Calu3 (cell line): ENCODE data around the gene GIMAP8. TPM values are rescaled to one million over a fixed set of nuclear protein-coding genes. Genes with fewer than 3 reads are reported as not detected.

Source experiments
- BruUV-seq: library from RNA; stranded (reverse); fragments of 400-500 nt; replicated peaks from 2 replicates; lab custom pipeline; 2021; lab: Mats Ljungman, UMichigan
- CTCF ChIA-PET: fragments of 300-600 bp; sonication (Branson Sonifier 250); formaldehyde crosslinking; loops from one replicate; lab custom pipeline; 2022; ENCODE audit warnings: antibody characterized with exemption; lab: Charles Lee
- DNase-seq: peaks from one replicate; pipeline ENCODE4 v3.0.0; 2022
- H3K27ac Mint-ChIP-seq: one replicate; pipeline ENCODE4 v1.8.0; 2022; ENCODE audit warnings: mixed read lengths; ENCODE audit not compliant: unreplicated experiment
- H3K27me3 Mint-ChIP-seq: one replicate; pipeline ENCODE4 v1.8.0; 2022; ENCODE audit warnings: mixed read lengths; ENCODE audit not compliant: unreplicated experiment
- H3K36me3 Mint-ChIP-seq: one replicate; pipeline ENCODE4 v1.8.0; 2022; ENCODE audit warnings: mild to moderate bottlenecking, moderate library complexity, mixed read lengths; ENCODE audit not compliant: insufficient read depth, unreplicated experiment
- H3K4me1 Mint-ChIP-seq: one replicate; pipeline ENCODE4 v1.8.0; 2022; ENCODE audit warnings: mild to moderate bottlenecking, low read depth, mixed read lengths; ENCODE audit not compliant: unreplicated experiment
- H3K4me3 Mint-ChIP-seq: one replicate; pipeline ENCODE4 v1.8.0; 2022; ENCODE audit warnings: mild to moderate bottlenecking, low read depth, moderate library complexity, mixed read lengths; ENCODE audit not compliant: unreplicated experiment
- H3K9me3 Mint-ChIP-seq: one replicate; pipeline ENCODE4 v1.8.0; 2022; ENCODE audit warnings: low read depth, mixed read lengths; ENCODE audit not compliant: unreplicated experiment
- intact Hi-C: fragments of 100-400 bp; cut with micrococcal nuclease; formaldehyde crosslinking; loops from one replicate; pipeline ENCODE4 v1.10.0; 2022; ENCODE audit not compliant: unreplicated experiment
- total RNA-seq: library from RNA; stranded (reverse); gene quantifications from 2 replicates; pipeline ENCODE4 v1.2.3, GENCODE V29; 2022
- TF ChIP-seq, protein P1 (sequence below): fragments of 200-600 bp; IDR thresholded peaks from one replicate; pipeline ENCODE4 v1.8.0; 2022; ENCODE audit warnings: antibody characterized with exemption; ENCODE audit not compliant: unreplicated experiment

The GIMAP8 gene
- total RNA-seq, 1 experiment from 2014 or later, result not detected

DNA sequence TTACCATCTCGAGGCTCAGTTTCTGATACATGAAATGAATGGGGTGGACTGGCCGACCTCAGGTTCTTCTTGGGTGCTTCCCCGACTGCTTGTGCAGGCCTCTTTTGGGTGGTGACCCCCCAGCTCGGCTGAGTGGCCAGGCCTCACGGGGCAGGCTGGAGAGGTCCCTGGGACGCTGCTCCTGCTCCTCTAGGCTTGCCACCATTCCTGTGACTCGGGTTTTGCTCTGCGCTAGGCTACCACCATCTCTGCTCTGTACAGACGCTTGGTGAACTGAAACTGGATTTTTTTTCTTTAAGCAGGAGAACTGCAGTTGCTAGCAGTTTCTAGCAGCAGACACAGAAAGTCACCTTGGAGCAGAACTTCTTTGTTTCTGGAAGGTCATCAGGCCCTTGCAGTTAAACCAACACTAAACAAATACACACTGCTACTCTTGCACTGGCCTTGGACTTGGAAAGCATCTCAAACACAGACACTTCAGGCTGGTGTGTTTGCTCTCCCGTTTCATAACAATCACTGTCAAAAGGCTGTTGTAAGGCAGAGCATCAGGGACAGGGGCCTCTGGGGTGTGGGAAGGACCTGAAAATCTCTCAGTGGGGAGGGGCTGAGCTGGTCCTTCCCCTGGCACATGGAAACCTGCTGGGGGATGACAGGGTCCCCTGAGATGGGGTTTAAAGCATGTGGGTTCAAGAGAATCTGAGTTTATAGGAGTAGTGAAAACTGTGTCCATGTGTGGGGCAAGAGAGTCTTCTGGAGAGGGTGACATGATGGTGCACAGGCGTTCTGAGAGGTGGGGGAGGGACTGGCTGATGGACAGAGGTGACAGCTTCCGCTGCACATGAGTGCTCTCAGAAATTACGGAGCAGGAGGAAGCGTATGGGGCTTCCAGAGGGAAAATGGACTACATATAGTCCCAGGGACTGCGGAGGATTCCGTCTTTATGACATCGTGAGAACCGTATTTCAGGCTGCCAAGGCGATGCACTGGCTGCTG, 35.0 kb upstream of the GIMAP8 start:
- CTCF ChIA-PET, result no interaction called here
- Mint-ChIP-seq H3K4me1 (no peaks in the 10 kb centered on the region), H3K9me3 (no peaks in the 10 kb centered on the region), H3K4me3 (no peak overlapping the region), H3K27ac (no peak overlapping the region), H3K36me3 (no peaks in the 10 kb centered on the region), H3K27me3 (no peaks in the 10 kb centered on the region)
- no TSS peak for BruUV-seq
- DNase-seq, result no peak
- intact Hi-C loops, result no loop called here
- TF ChIP-seq, protein P1, sequence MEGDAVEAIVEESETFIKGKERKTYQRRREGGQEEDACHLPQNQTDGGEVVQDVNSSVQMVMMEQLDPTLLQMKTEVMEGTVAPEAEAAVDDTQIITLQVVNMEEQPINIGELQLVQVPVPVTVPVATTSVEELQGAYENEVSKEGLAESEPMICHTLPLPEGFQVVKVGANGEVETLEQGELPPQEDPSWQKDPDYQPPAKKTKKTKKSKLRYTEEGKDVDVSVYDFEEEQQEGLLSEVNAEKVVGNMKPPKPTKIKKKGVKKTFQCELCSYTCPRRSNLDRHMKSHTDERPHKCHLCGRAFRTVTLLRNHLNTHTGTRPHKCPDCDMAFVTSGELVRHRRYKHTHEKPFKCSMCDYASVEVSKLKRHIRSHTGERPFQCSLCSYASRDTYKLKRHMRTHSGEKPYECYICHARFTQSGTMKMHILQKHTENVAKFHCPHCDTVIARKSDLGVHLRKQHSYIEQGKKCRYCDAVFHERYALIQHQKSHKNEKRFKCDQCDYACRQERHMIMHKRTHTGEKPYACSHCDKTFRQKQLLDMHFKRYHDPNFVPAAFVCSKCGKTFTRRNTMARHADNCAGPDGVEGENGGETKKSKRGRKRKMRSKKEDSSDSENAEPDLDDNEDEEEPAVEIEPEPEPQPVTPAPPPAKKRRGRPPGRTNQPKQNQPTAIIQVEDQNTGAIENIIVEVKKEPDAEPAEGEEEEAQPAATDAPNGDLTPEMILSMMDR, result no peak

DNA sequence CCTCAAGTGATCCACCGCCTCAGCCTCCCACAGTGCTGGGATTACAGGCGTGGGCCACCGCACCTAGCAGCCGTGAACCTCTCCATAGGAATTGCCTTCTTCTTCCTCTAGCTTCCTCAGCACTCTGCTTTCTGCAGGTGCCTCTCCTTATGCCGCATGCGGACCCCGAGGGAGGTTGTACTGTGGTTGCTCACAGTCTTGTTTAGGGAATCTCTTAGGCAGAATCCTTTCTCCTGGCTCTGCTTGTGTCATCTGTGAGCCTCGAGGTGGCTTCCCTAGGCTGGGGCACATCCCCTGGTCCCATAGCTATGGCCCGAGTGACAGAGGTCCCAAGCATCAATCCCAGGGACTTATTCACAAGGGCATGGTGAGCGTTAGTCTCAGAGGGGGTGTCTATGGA, 33.2 kb upstream of the GIMAP8 start:
- H3K9me3 Mint-ChIP-seq, result no peaks in the 10 kb centered on the region
- peaks cover 11% of the 10 kb centered on the region for H3K4me1 Mint-ChIP-seq
- no TSS peak for BruUV-seq
- H3K36me3 Mint-ChIP-seq, result no peaks in the 10 kb centered on the region
- no peak overlapping the region for H3K4me3 Mint-ChIP-seq
- TF ChIP-seq, protein P1, result no peak
- no peak for DNase-seq
- intact Hi-C loops, result no loop called here
- CTCF ChIA-PET, result no interaction called here
- peaks cover 12% of the 10 kb centered on the region for H3K27me3 Mint-ChIP-seq
- H3K27ac Mint-ChIP-seq, result no peak overlapping the region

DNA sequence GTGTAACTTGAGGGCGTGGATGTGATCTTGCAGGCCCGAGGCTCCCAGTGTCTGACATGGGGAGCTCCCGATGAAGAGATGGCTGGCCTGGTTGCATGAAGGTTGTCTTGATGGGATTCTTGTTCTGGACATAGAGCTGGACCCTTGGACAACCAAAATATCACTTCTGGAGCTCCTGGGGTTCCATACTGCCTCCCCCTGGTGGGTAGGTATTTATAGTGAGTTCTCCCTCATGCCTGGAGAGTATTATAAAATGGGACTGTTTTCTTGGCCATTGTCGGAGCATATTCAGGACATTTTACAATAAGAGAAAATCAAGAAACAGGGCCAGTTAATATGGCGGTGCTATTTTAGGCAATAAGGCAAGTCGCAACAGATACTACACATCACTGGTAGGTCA, 32.6 kb upstream of the GIMAP8 start:
- TF ChIP-seq, protein P1, result no peak
- Mint-ChIP-seq H3K27ac (no peak overlapping the region), H3K4me3 (no peak overlapping the region), H3K9me3 (no peaks in the 10 kb centered on the region), H3K27me3 (peaks cover 12% of the 10 kb centered on the region), H3K4me1 (peaks cover 11% of the 10 kb centered on the region), H3K36me3 (no peaks in the 10 kb centered on the region)
- intact Hi-C loops, result no loop called here
- CTCF ChIA-PET, result interaction anchor here (0.7 kb wide), 1 partner anchor 12 kb away, joined by 4 read pairs; no protein-coding TSS in a partner anchor
- no peak for DNase-seq
- BruUV-seq, result no TSS peak

DNA sequence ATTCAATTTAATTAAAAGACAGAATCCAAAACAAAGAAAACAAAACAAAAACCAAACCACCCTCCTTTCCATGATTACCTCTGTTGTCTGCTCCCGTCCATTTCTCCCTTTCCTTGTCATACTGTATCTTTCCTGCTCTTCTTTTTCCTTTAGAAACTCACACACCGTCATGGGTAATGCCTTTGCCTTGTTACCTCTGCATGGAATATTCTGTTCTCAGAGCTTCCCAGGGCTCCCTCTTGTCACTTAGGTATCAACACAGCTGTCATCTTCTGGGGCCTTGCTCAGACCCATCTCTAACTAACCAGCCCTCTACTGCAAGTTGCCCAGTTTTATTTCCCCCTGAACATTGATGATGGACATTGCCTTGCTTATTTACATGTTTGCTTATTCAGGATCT, 30.2 kb upstream of the GIMAP8 start:
- intact Hi-C loops, result loop anchor here (5.0 kb wide), 1 partner anchor 133 kb away; no protein-coding TSS in a partner anchor
- Mint-ChIP-seq H3K4me3 (no peak overlapping the region), H3K36me3 (no peaks in the 10 kb centered on the region), H3K27me3 (peaks cover 12% of the 10 kb centered on the region), H3K9me3 (no peaks in the 10 kb centered on the region), H3K4me1 (peaks cover 11% of the 10 kb centered on the region), H3K27ac (no peak overlapping the region)
- DNase-seq, result no peak
- TF ChIP-seq, protein P1, result no peak
- no TSS peak for BruUV-seq
- CTCF ChIA-PET, result no interaction called here
